GM20000 (cell line): Measurements from ENCODE around the gene PRKAR2B.
"Not testable (repeated sequence)": the region's sequence is repeated elsewhere in the genome, so short reads cannot be mapped to it uniquely, and the experiment has no call there.

Experiments used
- DNase-seq: peaks from one replicate; pipeline ENCODE4 v3.0.0; 2012; ENCODE audit warnings: low spot score
- TF ChIP-seq, protein P1 (sequence below): IDR thresholded peaks from 2 replicates; pipeline ENCODE4 v1.5.1; 2012; ENCODE audit warnings: mild to moderate bottlenecking, control low read depth; ENCODE audit errors: extremely low read depth, missing control alignments

The PRKAR2B gene

GRCh38 chr7:107036535-107036934, 8.0 kb upstream of the PRKAR2B start:
- TF ChIP-seq, protein P1, sequence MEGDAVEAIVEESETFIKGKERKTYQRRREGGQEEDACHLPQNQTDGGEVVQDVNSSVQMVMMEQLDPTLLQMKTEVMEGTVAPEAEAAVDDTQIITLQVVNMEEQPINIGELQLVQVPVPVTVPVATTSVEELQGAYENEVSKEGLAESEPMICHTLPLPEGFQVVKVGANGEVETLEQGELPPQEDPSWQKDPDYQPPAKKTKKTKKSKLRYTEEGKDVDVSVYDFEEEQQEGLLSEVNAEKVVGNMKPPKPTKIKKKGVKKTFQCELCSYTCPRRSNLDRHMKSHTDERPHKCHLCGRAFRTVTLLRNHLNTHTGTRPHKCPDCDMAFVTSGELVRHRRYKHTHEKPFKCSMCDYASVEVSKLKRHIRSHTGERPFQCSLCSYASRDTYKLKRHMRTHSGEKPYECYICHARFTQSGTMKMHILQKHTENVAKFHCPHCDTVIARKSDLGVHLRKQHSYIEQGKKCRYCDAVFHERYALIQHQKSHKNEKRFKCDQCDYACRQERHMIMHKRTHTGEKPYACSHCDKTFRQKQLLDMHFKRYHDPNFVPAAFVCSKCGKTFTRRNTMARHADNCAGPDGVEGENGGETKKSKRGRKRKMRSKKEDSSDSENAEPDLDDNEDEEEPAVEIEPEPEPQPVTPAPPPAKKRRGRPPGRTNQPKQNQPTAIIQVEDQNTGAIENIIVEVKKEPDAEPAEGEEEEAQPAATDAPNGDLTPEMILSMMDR = no peak
- no peak for DNase-seq

DNA sequence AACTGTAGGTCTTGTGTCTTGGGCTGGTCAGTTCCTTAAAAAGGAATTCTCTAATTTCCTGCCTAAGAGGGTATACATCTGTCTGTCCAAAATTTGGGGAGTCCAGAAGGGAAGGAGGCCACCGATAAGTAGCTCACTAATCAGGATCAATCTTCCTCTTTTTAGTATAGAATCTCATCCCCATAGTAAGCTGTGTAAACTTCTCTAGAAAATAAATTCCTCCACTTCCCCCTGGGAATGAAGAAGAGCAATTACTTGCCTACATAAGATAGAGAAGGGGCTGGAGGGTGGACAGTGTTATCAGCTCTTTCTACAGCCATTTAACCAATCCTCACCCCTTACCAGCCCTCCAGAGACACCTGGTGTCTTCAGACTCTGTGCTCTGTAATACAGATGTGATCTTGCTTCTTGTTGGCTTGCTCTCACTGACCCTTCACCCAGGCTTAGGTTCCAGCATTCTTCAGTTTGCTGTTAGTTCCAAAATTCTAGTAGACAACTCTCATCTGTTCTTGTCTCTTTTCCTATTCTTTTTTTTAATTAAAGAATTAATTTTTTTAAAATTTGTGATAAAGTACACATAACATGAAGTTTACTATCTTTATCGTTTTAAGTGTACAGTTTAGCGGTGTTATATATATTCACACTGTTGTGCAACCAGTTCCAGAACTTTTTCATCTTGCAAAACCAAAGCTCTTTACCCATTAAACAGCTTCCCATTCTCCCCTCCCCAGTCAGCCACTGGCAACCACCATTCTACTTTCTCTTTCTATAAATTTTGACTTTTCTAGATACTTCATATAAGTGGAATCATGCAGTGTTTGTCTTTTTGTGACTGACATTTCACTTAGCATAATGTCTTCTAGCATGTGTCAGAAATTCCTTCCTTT, 6.5 kb upstream of the PRKAR2B start:
- TF ChIP-seq, protein P1 = no peak
- DNase-seq = no peak

DNA sequence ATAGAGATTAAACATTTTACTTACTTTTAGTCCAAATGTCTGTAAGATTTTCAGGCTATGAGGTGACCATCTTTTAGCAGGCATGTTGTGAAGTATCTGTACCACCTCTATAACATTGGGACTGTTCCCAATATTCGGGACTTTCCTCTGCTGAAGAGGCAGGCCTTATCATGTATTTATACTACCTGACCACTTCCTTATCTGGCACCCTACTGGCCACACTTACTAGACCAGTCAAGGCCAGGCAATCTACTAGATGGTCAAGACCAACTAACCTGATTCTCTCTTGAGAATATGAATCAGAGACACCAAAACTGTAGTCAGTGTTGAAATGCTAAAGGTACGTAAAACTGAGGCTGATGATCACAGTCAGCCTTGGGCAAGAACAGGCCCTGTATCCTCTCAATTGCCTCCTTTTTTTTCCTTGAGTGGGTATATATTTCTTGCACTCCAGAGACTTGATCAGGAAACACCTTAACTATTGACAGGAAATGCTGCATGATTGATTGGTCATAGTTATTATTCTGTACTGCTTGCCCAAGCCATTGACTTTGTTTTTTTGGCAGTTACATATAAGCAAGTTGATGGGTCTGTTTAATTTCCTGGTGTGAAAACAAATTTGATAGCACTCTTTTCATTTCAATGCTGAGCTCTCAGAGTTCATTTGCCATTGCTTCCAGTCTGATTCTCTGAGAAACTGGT, 5.2 kb upstream of the PRKAR2B start:
- TF ChIP-seq, protein P1 = no peak
- no peak for DNase-seq

DNA sequence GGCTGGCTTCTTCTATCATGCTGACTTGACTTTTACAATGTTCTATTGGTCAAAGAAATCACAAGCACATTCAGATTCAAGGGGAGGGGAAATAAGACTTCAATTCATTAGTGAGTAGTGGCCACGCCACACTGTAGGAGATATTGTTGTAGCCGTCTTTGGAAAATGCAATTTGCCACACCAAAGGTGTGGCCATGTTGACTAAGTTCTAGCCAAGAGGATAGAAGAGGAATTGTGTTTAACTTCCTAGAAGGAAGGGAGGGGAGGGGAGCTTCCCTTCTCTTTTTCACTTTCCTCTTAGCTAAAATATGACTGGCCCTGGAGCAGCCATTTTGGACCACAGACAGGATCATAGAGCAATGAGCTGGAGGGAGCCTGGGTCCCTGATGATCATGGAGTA, 3.4 kb upstream of the PRKAR2B start:
- TF ChIP-seq, protein P1 = no peak
- DNase-seq = no peak

GRCh38 chr7:107041764-107042163, 2.7 kb upstream of the PRKAR2B start:
- DNase-seq = not testable (repeated sequence)

GRCh38 chr7:107042326-107042910, 2.1 kb upstream of the PRKAR2B start:
- DNase-seq = not testable (repeated sequence)

DNA sequence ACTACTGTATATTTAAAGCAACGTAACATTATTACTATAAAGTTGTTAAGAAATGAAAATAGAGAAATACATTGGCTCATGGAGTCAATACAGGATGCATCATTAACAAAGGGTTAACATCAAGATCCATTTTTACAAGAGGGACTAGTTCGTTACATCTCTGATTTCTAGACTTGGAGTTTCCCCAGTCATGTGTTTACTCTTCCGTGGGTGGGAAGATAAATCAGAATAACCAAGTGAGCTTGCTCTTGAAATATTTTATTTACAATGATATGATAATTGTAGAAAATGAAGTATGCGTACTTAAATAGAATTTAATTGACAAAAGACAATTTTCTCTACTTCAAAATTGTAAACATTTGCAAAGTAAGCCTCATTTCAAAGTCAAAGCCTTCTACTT, 1.0 kb upstream of the PRKAR2B start:
- TF ChIP-seq, protein P1 = no peak
- DNase-seq = no peak

DNA sequence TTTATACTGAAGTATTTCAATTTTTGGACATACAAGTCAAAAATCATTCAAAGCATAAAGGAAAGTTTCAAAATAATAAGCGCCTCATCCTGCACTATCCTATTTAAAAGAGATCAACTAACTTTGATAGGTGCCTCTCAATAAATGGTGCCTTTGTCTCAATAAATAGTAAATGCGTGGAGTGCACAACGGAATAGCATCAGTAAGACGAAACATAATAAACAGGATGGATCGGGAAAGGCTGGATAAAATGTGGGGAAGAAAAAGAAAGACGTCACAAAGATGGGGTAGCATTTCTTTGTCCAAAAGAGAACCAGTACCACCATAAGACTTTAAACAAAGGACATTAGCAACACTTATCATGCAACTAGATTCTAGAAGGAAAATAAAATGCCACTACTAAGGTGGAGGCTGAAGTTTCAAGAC, 571 bp upstream of the PRKAR2B start:
- TF ChIP-seq, protein P1 = no peak
- DNase-seq = peak; percentile 28
